Stimulated activated CD8-positive, alpha-beta memory T cell treated with anti-CD3 and anti-CD28 coated beads, Interleukin-12 subunit alpha, Interleukin-12 subunit beta, amount 100 ng/mL, for 4 hours (primary cell): ENCODE data around the gene FGF10.

ENCODE experiments used
- DNase-seq: peaks from one replicate; pipeline ENCODE4 v3.0.0-alpha.2; 2020; ENCODE audit warnings: low read depth

The FGF10 gene

DNA sequence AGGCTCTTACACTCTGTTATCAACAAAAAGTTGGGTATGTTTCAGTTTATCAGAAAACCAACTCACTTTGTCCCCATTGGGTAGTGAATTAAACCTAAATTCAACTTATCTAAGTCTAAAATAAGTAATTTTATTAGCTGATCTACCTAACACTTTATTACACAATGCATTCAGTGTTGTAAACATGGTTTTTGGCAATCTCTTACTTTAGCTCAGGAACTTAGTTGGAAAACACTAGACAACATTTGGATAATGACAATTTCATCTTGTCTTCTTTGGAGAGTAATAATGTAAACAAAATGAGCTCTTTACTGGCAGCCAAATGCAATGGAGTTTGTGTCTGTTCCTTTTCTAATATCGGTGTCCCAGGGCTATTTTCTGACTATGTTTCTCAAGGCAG is 33.0 kb downstream of the FGF10 start:
- DNase-seq = no peak

DNA sequence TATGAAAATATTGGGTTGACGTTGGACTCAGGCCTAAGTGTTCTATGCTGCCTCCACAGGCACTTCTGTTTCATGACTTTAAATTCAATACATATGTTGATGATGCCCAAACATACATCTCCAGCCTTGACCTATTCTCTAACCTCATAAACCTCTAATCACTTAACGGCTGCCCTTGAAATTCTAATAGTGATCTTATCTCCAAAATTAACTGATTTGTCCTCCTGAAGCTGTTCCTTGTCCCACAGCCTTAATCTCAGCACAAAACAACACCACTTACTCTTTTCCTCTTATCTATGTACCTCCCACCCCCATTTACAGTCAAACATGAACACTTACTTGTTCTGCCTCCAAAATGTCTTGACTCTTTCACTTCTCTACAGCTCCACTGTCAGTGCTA is 43.3 kb downstream of the FGF10 start:
- no peak for DNase-seq

DNA sequence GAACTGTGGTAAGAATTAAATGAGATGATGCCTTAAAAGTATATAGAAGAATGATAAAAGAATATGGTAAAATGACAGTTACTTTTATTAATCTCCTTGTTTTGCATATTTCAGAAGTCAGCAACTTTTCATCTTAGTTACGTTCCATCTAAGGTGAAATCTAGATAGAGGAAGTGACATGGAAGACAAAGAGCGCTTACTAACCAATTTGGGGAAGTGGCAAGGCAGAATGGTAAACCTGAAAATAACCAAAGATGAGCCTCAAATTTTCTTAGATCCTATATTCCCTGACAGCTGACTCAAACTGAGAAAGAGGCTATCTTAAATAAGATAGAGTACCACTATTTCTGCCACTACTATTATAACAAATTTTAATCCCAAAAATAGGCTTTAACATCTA is 52.5 kb downstream of the FGF10 start:
- DNase-seq = no peak

DNA sequence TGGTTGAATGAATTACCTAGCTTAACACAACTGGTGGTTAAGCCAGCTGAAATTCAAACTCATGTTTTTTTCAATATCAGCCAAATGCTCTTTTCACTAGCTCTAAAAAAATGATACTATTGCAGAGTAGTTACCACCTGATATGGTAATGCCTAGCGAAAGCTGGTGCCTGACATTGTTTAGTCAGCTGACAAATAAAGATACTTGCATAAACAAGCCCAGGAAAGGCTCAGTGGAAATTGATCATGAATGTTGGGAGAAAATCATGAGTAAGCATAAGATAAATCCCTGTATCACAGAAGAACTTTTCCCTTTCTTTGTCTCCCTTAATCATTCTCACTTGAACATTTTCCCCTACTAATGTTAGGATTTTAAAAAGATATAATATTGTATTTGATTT is 54.6 kb downstream of the FGF10 start:
- no peak for DNase-seq

DNA sequence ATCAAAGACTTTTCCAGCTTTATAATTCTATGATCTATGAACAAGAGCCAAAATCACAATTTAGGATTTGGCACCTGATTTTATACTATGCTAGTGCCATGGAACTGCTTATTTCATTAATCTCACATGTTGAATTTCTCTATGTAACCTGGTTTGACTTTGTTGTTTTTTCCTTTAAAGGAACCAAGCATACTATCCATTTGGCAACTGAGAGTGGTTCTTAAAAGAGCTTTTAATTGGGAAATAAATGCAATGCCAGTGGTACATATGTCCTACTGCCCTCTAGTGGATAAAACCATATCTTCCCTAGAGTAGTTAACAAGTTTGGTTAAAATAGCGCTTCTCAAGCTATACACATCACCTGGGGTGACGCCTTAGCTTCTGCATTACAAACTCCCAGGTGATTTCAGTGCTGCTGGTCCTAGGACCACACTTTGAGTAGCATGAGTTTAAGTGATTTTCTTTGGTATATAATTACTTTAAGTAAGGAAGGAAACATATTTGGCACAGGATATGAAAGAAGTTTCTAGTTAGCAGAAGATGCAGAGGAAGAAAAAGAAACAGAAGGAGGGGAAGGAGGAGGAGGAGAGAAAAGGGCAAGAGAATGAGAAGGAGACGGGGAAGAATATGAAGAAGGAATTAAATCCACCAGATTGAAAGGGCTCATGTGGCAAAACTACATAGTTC is 56.8 kb downstream of the FGF10 start:
- DNase-seq = no peak

DNA sequence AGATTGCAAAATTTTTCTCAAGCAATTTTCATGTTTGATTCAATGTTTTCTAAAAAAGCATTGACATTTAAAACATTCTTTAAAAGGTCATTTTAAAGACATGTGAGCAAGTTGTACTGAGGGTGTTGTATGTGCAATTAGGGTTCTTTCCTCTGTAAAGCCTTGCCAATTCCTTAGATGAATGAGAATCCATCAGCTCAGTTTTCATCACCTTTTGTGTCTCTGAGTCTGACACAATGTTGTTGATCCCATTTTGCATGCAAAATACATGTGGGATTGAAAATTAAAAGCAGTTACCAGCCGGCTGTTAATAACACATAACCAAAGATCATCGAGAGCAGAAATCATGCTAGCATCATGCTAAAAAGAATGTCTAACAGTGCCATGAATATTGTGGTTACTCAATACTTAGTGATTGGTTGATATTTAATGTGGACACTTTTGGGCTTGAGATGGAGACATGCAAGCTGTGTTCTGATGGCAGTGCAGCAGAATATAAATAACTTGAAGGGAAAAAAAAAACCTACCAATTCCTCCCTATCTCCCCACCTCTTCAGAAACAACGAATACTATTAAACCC is 57.7 kb downstream of the FGF10 start:
- no peak for DNase-seq

DNA sequence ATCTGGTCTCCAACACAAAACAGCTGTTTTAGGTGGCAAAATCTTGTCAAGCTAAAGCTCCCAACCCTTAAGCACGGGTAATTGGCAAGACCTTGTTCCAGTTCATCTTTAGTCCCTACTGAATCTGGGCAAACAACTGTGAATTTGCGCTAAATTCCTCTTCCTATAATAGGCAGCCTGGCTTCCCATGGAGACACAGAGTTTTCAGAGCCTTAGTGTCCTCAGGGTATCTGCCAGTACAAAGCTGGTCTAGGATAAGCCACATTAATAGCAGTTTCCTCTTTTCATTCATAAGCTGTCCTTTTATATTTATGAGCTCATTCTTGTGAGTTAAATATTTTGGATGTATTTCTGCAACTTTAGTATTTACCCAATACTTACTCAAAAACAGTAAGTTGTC is 59.5 kb downstream of the FGF10 start:
- DNase-seq = no peak

DNA sequence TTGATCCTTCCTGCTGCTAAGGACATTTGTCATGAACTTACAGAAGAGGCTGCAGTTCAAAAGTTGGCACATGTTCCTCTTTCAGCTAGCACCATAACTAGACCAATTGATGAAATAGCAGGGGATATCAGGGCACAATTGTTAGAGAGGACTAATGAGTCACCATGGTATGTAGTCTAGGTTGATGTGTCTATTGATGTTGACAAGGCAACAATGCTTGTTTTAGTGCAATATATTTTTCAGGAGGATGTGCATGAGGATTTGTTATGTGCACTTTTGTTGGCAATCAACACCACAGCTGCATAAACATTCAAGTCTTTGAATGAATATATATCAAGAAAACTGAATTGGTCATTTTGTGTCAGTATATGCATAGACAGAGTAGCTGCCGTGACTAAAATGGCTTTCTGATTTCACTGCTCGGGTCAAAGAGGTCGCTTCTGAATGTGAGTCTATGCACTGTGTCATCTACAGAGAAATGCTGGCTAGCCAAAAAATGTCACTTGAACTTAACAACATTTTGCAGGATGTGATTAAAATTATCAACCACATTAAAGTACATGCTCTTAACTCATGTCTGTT is 68.0 kb downstream of the FGF10 start:
- no peak for DNase-seq

DNA sequence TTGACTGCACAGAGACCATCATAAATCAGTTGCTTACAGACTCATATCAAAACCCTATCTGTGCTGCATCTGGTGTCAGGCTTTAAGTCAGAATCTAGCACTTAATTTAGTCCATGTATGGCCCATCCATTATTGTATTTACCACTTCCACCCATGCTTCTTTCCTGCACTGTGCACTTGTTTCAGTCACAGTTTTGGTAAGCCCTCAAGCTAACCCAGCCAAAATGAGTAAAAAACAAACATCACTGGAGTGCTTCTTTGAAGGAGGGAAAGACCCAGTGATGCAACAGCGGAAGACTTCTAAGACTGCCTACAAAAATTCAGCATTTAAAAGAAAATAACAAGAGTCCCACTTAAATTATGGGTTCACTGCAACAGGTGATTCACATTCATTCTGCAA is 69.0 kb downstream of the FGF10 start:
- DNase-seq = no peak

DNA sequence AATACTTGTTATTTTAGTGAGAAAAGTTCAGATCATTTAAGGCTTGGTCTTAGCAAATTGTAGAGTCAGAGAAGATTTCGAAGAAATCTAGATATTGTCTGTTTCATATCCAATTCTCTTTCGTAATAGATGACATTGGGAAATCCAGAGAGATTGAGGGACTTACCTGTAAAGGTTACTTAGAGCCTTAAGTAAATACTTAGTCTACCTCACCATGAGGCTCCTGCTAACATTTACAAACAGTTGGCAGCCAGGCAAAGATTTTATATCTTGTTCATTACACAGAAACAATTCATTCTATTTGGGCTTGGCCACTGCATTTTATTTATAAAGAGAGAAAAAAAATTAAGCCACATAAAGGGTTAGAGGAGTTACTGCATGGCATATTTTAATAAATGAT is 70.3 kb downstream of the FGF10 start:
- no peak for DNase-seq

DNA sequence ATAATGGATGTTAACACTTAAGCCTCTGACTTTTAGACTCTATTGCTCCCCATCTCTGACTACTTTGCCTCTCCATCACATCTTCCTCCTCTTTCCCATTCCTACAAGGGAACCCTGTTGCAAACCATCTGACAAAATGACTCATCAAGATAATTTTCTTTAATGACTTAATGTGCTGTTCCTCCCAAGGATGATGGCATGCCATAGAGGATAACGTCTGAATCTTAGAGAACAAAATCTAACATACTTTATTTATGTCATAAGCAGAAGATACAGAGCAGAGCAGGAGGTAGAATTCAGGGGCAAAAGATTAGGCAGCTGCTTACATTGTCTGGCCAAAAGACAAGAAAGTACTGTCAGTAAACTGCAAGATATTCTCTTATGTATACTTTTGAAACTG is 76.8 kb downstream of the FGF10 start:
- no peak for DNase-seq

DNA sequence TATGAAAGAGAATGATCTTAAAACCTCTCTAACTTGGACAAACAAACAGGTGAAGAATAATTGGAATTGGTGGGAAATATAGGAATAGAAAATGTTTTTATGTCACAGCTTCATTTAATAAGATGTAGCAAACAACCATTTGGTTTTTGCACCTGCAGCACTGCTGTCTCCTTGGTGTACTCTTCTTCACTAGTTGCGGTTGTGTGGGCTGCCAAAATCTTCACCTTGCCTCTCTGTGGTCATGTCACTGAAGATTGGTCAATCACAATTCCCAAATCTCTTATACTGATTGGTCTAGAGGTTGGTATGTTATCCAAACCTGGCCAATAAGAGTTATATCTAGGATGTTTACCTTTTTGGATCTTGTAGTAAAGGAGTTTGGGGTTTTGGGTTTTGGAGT is 88.7 kb downstream of the FGF10 start:
- no peak for DNase-seq

DNA sequence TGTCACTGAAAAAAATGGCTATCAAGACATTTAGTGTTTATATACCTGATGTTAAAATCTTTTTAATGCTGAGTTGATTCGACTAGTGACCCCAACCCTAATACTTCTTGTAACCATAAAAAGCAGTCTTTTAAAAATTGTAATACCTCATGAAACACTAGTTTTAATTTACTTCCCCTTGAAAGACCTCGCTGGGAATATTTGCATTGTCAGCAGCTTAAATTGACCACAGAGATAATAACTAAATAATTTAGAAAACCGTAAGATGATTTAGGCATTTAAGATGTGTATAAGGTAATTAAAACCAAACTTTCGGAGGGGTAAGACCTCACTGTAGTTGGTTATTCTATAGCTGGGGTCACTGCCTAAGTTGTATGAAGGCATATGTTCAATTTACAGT is 89.8 kb downstream of the FGF10 start:
- DNase-seq = no peak

DNA sequence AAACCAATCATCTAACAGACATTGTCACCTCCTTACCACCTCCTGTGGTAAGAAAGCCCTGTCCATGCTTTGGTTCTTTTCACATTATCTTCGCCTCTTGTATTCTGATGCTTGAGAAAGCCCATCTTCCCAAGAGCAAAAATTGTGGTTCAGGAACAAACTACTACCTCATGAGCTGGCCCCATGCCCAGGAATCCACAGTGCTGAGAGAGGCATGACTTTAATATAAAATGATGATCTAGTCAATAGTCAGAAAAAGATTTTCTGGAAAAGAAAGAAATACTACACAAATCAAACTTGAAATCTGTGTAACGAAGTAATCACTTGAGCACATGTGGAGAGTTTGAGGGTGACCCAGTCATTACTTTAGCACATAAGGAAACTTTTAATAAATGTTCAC is 94.7 kb downstream of the FGF10 start:
- DNase-seq = no peak

DNA sequence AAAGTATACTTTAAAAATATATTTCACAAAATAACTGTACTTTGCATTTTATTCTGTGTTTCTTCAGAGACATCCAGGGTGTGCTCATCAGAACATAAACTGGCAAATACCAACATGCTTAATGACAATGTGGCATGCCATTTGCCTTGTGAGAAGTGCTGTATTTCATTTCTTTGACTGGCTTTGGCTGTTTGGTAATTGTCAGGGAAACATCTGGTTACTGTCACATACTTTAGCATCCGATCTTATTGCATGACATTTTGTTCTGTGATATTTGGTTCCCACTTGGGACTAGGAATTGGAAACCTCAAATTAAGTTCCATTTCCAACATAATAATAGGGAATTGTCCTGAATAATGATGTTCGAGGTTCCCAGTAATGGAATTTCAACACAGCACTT is 96.5 kb downstream of the FGF10 start:
- DNase-seq = no peak

DNA sequence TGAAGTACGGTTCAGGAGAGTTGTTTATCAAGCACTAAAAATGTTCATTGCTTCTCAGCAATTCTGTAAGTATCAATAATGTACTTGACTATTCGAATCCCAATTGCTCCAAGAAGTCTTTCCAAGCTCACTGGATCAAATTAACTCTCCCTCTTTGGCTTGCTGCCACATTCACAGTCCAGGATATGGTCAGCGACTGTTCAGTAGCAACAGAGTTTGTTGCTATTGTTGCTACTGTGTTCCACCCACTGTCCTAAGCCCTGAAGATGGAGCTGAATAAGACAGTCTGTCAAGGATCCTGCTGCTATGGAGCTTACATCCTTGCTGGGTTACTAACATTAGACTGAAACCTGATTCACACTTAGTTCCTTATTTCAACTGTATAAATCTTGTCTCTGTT is 110.8 kb downstream of the FGF10 start:
- DNase-seq = no peak

DNA sequence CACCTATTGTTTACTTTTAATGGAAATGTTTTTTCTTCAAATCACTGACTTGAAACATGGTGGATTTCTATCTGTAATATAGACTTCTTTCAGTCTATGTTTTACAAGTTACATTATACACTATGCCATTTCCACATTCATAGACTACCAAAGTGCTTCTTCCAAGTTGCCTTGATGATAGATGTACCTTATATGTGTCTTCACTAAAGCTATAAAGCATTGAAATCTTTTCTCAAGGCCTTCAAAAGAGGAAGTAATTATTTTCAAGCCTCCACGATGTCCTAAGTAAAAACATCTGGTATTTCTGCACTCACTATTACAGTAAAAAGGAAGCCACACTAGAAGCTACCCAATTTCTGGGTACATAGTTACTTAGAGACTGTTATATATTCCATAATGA is 113.3 kb downstream of the FGF10 start:
- DNase-seq = no peak

DNA sequence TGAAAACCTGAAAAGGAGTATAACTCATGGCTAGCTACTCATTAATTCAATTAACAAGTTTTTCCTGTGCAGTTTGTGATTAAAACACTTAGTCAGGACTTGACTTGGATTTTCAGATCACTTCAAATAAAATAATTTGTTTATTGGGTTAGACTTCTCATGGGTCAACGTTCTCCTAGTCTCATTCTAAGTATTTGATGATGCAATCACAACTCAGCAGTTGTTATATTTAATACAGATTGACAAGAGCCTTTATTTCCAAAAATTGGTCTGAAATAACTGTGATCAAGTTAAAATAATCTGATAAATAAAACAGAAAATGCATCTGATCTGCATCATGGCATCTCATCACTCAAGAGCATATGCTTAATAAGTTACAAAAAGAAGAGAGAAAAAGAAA is 113.9 kb downstream of the FGF10 start:
- DNase-seq = no peak

DNA sequence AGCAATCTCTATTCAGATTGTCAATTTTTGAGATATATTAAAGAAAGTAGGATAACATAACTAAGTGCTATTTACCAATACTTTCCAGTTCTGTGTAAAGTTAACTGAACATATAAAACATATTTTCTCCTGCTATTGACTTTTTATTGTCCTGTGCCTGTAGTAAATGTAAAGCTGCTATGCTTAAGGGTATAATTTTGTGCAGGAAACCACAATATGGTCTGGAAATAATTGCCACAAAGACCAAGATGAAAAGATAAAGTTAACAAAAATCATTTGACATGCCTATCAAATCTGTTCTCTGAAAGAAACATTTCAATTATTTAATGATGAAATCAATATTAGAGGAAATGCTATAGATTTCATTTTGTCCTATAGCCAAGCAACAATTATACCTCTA is 121.3 kb downstream of the FGF10 start:
- DNase-seq = no peak

DNA sequence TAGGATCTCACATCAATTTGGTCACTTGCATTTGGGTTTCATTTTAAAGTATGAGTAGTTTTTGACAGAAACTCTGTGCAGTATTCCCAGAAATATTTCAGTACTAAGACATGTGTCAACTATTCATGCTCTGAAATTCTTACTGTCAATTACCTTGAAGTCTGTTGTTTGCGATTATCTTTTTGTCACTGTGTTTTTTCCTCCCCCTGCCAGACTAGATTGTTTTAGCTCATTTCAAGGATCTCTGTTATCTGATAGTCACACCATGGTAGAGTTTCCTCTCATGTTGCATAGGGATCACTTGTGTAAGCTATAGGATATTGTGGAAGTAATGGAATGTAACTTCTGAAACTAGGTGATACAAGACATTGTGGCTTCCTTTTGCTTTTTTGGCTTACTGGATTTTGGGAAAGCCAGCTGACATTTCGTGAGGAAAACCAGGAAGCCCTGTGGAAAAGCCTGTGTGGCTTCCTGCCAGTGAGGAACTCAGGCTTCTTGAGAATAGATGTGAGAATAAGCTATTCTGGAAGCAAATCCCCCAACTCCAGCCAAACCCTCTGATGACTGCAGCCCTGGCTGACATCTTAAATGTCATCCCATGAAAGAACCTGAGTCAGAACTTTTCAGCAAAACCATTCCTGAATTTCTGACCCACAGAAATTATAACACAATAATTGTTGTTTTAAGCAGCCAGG is 122.2 kb downstream of the FGF10 start:
- DNase-seq = no peak

DNA sequence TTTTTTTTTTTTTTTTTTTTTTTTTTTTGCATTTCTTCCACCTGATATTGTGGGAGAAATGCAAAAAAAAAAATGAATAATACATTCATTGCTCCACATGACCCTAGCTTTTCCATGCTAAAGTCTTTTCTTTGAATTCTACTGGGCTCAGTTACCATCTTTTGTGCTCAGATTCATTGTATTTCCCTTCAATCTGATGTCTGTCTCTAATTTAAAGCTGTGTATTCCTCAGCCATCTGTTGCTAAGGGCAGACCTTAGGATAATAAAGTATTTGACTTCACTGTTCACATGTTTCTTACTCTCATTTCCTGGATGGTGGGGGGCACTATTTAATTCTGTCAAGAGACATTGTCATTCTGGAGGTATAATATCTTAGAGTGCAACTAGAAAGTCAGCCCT is 123.5 kb downstream of the FGF10 start:
- DNase-seq = no peak

DNA sequence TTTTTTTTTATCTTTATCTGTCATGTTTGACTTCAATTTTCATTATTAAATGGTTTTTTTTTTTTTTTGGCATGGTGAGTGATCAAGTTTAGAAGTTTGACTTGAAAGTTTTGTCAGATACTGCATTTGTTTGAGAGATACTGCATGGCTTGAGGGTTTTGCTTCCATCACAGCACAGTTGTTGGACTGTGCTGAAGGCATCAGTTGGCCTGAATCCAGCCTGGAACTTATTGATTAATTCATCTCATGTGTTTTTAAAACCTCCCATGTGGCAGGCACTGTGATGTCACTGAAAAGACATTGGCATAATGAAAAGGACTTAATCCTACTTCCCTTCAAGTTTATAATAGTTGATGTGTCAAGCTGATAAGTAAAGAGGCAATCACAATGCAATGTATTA is 128.4 kb downstream of the FGF10 start:
- no peak for DNase-seq

DNA sequence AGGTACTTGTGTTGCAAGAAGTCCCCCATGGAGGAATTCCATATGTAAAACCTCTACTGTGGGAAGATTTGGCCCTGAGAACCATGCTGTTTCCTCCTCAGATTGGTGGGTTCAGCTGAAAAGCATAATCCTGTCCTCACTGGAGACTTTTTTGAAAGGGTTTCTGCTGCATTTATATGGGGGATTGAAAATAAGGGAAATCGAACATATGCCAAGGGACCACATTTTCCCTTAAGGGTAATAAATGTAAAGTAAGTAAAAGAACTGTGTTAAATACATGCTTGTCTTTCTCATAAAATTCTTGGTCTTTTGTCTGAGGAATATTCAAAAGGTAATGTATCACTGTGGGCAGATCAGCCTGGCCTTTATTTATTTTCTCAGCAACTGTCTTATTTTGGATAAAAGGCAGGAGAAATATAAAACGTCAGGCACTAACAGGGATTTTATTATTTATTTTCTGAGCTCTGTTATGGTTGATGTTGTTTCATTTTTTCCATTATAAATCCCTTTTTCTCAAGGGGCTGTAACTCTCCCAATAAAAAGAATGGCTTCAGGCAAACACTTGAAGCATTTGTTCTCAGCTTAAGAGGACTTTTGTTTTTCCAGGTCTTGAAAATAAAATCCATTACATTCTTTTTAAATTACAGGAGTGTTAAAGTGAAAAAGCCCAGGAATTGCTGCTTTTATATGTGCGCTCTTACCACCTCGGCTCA is 131.4 kb downstream of the FGF10 start:
- DNase-seq = no peak
